ENCODE data around the gene THBS1.

Gene THBS1

DNA sequence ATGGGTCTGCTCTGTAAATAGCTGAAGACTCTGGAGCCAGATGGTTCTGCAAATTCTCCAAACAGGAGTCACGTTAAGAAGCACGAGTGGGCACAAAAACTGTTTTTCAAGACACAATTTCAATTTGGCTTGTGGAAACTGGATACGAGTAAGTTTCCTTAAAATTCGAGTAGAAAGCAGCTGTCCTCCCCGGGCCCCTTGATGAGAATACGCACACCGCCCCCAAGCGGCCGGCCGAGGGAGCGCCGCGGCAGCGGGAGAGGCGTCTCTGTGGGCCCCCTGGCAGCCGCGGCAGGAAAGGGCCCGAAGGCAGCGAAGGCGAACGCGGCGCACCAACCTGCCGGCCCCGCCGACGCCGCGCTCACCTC lies 778 bp upstream of the THBS1 start:
- TF ChIP-seq, protein P1, sequence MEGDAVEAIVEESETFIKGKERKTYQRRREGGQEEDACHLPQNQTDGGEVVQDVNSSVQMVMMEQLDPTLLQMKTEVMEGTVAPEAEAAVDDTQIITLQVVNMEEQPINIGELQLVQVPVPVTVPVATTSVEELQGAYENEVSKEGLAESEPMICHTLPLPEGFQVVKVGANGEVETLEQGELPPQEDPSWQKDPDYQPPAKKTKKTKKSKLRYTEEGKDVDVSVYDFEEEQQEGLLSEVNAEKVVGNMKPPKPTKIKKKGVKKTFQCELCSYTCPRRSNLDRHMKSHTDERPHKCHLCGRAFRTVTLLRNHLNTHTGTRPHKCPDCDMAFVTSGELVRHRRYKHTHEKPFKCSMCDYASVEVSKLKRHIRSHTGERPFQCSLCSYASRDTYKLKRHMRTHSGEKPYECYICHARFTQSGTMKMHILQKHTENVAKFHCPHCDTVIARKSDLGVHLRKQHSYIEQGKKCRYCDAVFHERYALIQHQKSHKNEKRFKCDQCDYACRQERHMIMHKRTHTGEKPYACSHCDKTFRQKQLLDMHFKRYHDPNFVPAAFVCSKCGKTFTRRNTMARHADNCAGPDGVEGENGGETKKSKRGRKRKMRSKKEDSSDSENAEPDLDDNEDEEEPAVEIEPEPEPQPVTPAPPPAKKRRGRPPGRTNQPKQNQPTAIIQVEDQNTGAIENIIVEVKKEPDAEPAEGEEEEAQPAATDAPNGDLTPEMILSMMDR (IDR thresholded peaks at IDR 0.05; ENCODE audit: borderline replicate concordance, insufficient read depth, low read depth, low read length) = peak; percentile 96
- H3K4me3 ChIP-seq (ENCODE audit: low read depth, low read length) = peak overlapping the region; percentile 28

DNA sequence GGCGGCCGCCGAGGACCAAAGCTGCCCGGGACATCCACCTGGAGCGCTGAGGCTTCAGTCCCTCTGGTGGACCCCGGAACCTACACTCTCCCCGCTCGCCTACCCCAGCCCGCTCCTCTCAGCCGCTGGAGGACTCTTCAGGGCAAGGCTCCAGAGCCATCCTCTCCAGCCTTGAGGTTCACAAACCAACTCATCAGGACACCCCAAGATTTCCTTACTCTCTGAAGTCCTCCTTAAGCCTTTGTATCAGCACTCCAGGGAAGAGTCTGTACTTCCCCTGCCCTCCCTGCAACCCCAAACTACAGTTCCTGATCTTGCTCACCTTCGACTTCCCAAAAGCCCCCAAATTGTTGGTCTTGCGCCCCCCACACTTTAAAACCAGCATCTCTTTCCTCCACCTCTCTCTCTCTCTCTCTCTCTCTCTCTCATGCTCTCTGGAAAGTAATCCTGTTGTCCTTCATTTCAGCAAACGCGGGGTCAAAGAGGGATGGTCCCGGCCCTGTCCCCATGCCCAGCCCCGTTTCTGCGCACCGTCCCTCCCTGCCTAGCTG lies 438 bp downstream of the THBS1 start:
- TF ChIP-seq, protein P1 (IDR thresholded peaks at IDR 0.05; ENCODE audit: borderline replicate concordance, insufficient read depth, low read depth, low read length) = 0 out of 2 replicates have a peak, but pooled peaks have one; percentile 5
- H3K4me3 ChIP-seq (ENCODE audit: low read depth, low read length) = no peak overlapping the region

DNA sequence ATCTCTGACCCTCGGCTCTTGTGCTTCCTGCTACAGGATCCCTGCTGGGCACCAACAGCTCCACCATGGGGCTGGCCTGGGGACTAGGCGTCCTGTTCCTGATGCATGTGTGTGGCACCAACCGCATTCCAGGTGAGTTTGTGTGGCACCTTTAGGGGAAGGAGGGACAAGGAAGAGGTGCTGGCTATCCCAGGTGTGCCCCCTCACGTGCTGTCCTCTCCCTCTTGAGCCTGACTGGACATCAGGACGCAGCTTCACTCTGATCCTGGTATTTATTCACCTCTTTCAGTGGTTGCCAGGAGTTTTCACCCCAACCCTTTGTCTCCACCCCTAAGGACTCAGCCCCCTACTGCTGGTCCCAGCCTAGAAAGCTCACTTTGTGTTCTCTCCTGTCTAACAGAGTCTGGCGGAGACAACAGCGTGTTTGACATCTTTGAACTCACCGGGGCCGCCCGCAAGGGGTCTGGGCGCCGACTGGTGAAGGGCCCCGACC lies 960 bp downstream of the THBS1 start:
- H3K4me3 ChIP-seq (ENCODE audit: low read depth, low read length) = no peak overlapping the region
- TF ChIP-seq, protein P1 (IDR thresholded peaks at IDR 0.05; ENCODE audit: borderline replicate concordance, insufficient read depth, low read depth, low read length) = no peak

DNA sequence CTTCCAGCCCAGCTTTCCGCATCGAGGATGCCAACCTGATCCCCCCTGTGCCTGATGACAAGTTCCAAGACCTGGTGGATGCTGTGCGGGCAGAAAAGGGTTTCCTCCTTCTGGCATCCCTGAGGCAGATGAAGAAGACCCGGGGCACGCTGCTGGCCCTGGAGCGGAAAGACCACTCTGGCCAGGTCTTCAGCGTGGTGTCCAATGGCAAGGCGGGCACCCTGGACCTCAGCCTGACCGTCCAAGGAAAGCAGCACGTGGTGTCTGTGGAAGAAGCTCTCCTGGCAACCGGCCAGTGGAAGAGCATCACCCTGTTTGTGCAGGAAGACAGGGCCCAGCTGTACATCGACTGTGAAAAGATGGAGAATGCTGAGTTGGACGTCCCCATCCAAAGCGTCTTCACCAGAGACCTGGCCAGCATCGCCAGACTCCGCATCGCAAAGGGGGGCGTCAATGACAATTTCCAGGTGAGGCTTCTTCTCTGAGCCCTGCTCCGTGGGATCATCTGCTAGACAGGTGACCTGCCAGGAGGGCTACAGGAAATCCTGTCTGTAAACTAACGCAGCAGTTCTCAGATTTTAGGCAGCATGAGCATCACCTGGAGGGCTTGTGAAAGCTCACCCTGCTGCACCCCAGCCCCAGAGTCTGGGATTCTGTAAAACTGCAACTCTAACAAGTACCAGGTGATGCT lies 1.6 kb downstream of the THBS1 start:
- TF ChIP-seq, protein P1 (IDR thresholded peaks at IDR 0.05; ENCODE audit: borderline replicate concordance, insufficient read depth, low read depth, low read length) = no peak
- no peak overlapping the region for H3K4me3 ChIP-seq (ENCODE audit: low read depth, low read length)

DNA sequence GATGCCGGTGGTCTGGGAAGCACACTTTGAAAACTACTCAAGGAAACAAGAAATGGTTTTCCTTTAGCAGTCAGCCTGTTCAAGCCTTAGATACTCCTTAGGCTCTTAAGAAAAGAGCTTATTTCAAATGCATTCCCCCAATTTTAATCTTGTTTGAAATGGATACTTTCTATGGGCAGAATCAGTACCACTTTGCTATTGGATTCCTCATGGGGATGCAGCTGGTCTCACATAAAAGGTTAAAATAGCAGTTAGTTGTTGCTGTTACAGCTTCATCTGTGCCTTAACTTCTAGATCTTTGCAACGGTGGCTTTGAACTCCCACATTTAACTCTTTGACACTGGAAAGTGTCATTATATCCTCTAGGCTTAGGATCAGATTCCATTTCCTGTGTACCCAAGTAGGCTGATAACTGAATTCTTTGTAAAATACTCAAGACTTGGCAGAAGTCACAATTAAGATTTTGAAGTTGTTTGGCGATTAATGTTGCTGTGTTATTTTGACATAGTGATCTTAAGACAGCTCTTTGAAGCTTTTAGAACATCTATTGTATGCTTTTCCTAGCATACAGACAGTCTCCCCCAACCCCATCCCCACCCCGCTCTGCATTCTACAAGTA lies 2.2 kb downstream of the THBS1 start:
- TF ChIP-seq, protein P1 (IDR thresholded peaks at IDR 0.05; ENCODE audit: borderline replicate concordance, insufficient read depth, low read depth, low read length) = no peak
- H3K4me3 ChIP-seq (ENCODE audit: low read depth, low read length) = no peak overlapping the region

DNA sequence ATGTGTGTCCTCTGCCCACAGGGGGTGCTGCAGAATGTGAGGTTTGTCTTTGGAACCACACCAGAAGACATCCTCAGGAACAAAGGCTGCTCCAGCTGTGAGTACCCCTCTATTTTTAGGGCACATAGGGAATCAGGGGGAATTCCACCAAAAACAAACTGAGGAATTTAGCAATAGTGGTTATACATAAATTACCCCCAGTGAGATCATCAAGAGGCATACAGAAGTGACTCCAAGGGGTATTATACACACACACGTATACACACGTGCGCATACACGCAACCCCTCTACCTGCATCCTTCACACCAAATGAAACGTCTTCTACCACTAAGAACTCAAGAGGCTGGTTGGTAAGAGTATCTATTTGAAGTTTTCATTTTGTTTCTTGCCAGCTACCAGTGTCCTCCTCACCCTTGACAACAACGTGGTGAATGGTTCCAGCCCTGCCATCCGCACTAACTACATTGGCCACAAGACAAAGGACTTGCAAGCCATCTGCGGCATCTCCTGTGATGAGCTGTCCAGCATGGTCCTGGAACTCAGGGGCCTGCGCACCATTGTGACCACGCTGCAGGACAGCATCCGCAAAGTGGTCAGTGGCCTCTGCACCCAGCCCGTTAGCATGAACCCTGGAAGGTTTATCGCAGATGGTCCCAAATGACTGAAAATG lies 2.9 kb downstream of the THBS1 start:
- no peak overlapping the region for H3K4me3 ChIP-seq (ENCODE audit: low read depth, low read length)

More for the DNA sequence above, 2.9 kb downstream of the THBS1 start:
- TF ChIP-seq, protein P1 (IDR thresholded peaks at IDR 0.05; ENCODE audit: borderline replicate concordance, insufficient read depth, low read depth, low read length) = peak; percentile 30; the same call in 1 of the 2 replicates
